Activated CD4-positive, alpha-beta memory T cell treated with anti-CD3 and anti-CD28 coated beads for 36 hours (primary cell): ENCODE results near the gene CMTM7. TPM values are rescaled to one million over a fixed set of nuclear protein-coding genes. Genes with fewer than 3 reads are reported as not detected.
"Not testable (repeated sequence)": the region's sequence is repeated elsewhere in the genome, so short reads cannot be mapped to it uniquely, and the experiment has no call there.

ENCODE experiments used
- CTCF ChIA-PET: fragments of 350-600 bp; sonication (Branson Sonifier 250); formaldehyde crosslinking; loops from one replicate; lab custom pipeline; 2021; ENCODE audit warnings: antibody characterized with exemption, inconsistent platforms; lab: Charles Lee
- POLR2A ChIA-PET: fragments of 350-600 bp; sonication (Branson Sonifier 250); formaldehyde crosslinking; loops from one replicate; lab custom pipeline; 2021; ENCODE audit warnings: antibody characterized with exemption; lab: Charles Lee
- DNase-seq: peaks from one replicate; pipeline ENCODE4 v3.0.0-alpha.2; 2020
- H3K27ac Mint-ChIP-seq: one replicate; pipeline ENCODE4 v1.8.0; 2021; ENCODE audit warnings: mixed read lengths
- H3K27me3 Mint-ChIP-seq: one replicate; pipeline ENCODE4 v1.8.0; 2021; ENCODE audit warnings: mixed read lengths
- H3K36me3 Mint-ChIP-seq: one replicate; pipeline ENCODE4 v1.8.0; 2021; ENCODE audit warnings: mixed read lengths
- H3K4me1 Mint-ChIP-seq: one replicate; pipeline ENCODE4 v1.8.0; 2021; ENCODE audit warnings: low read depth, mixed read lengths
- H3K4me3 Mint-ChIP-seq: one replicate; pipeline ENCODE4 v1.8.0; 2021; ENCODE audit warnings: mild to moderate bottlenecking, mixed read lengths
- H3K9me3 Mint-ChIP-seq: one replicate; pipeline ENCODE4 v1.8.0; 2021; ENCODE audit warnings: mixed read lengths
- intact Hi-C: fragments of 100-400 bp; cut with micrococcal nuclease; formaldehyde crosslinking; loops from one replicate; pipeline ENCODE4 v1.15.1; 2023
- total RNA-seq, 2 experiments: library from RNA; stranded (reverse); gene quantifications; one replicate each; pipeline ENCODE4 v1.2.3, GENCODE V29; 2021

The CMTM7 gene
- total RNA-seq, 2 experiments from 2014 or later, result 46.1 to 47.1 TPM

GRCh38 chr3:32431481-32431880, 39.8 kb downstream of the CMTM7 start:
- H3K4me3 Mint-ChIP-seq, result no peak overlapping the region
- intact Hi-C loops, result loop anchor here (5.0 to 10.0 kb wide), 3 partner anchors 39 to 633 kb away; partner anchors contain the start of gene CMTM7
- CTCF ChIA-PET, result interaction anchor here (1.3 kb wide), 1 partner anchor 36 kb away, joined by 5 read pairs; no protein-coding TSS in a partner anchor
- no peaks in the 10 kb centered on the region for H3K27me3 Mint-ChIP-seq
- H3K4me1 Mint-ChIP-seq, result peaks cover 85% of the 10 kb centered on the region
- H3K9me3 Mint-ChIP-seq, result no peaks in the 10 kb centered on the region
- peak overlapping the region; percentile 96 for H3K27ac Mint-ChIP-seq
- DNase-seq, result no peak
- POLR2A ChIA-PET, result interaction anchor here (1.6 to 2.7 kb wide), 2 partner anchors 9 to 192 kb away, joined by 4 to 29 read pairs; no protein-coding TSS in a partner anchor
- peaks cover 1% of the 10 kb centered on the region for H3K36me3 Mint-ChIP-seq

- Mint-ChIP-seq H3K4me3 (peak overlapping the region; percentile 68), H3K27me3 (no peaks in the 10 kb centered on the region), H3K27ac (peak overlapping the region; percentile 96), H3K36me3 (peaks cover 1% of the 10 kb centered on the region), H3K4me1 (peaks cover 86% of the 10 kb centered on the region), H3K9me3 (no peaks in the 10 kb centered on the region)
- POLR2A ChIA-PET, result interaction anchor here (1.1 to 2.7 kb wide), 7 partner anchors 9 to 193 kb away, joined by 3 to 29 read pairs (median 4); partner anchors contain the start of genes CMTM6 and CMTM7
- intact Hi-C loops, result loop anchor here (1.0 to 10.0 kb wide), 7 partner anchors 12 to 633 kb away; partner anchors contain the start of gene CMTM7
- CTCF ChIA-PET, result interaction anchor here (0.6 to 2.8 kb wide), 7 partner anchors 8 to 57 kb away, joined by 3 to 24 read pairs (median 5); no protein-coding TSS in a partner anchor
- DNase-seq, result peak; percentile 46
Measured at GRCh38 chr3:32432045-32432710, 40.5 kb downstream of the CMTM7 start.

- intact Hi-C loops, result loop anchor here (1.0 to 10.0 kb wide), 9 partner anchors 13 to 632 kb away; partner anchors contain the start of gene CMTM7
- peaks cover 82% of the 10 kb centered on the region for H3K4me1 Mint-ChIP-seq
Measured at GRCh38 chr3:32432711-32433530, 41.3 kb downstream of the CMTM7 start.

GRCh38 chr3:32434206-32434605, 42.6 kb downstream of the CMTM7 start:
- intact Hi-C loops, result loop anchor here (5.0 to 10.0 kb wide), 3 partner anchors 42 to 631 kb away; partner anchors contain the start of gene CMTM7
- H3K27me3 Mint-ChIP-seq, result no peaks in the 10 kb centered on the region
- POLR2A ChIA-PET, result interaction anchor here (0.6 to 2.7 kb wide), 3 partner anchors 11 to 46 kb away, joined by 3 to 29 read pairs (median 4); no protein-coding TSS in a partner anchor
- no peak for DNase-seq
- H3K4me1 Mint-ChIP-seq, result peaks cover 82% of the 10 kb centered on the region
- H3K9me3 Mint-ChIP-seq, result no peaks in the 10 kb centered on the region
- H3K36me3 Mint-ChIP-seq, result peaks cover 1% of the 10 kb centered on the region
- no peak overlapping the region for H3K4me3 Mint-ChIP-seq
- no peak overlapping the region for H3K27ac Mint-ChIP-seq
- CTCF ChIA-PET, result interaction anchor here (0.7 to 2.8 kb wide), 4 partner anchors 10 to 59 kb away, joined by 3 to 24 read pairs (median 8); no protein-coding TSS in a partner anchor

More at GRCh38 chr3:32432711-32433530, 41.3 kb downstream of the CMTM7 start:
- Mint-ChIP-seq H3K27ac (peak overlapping the region; percentile 96), H3K36me3 (peaks cover 1% of the 10 kb centered on the region), H3K9me3 (no peaks in the 10 kb centered on the region), H3K4me3 (peak overlapping the region; percentile 68), H3K27me3 (no peaks in the 10 kb centered on the region)
- DNase-seq, result peak; percentile 59
- ChIA-PET POLR2A (interaction anchor here (0.6 to 2.7 kb wide), 7 partner anchors 10 to 69 kb away, joined by 3 to 29 read pairs (median 3); partner anchors contain the start of genes CMTM6 and CMTM7), CTCF (interaction anchor here (0.6 to 2.8 kb wide), 7 partner anchors 9 to 58 kb away, joined by 3 to 24 read pairs (median 5); no protein-coding TSS in a partner anchor)

- Mint-ChIP-seq H3K4me1 (peaks cover 79% of the 10 kb centered on the region), H3K27me3 (no peaks in the 10 kb centered on the region), H3K4me3 (no peak overlapping the region), H3K9me3 (no peaks in the 10 kb centered on the region), H3K27ac (peak overlapping the region; percentile 81), H3K36me3 (peaks cover 1% of the 10 kb centered on the region)
- no peak for DNase-seq
- intact Hi-C loops, result loop anchor here (10.0 kb wide), 2 partner anchors 321 to 629 kb away; no protein-coding TSS in a partner anchor
- POLR2A ChIA-PET, result interaction anchor here (0.7 to 1.3 kb wide), 2 partner anchors 31 to 1005 kb away, joined by 3 read pairs; no protein-coding TSS in a partner anchor
- CTCF ChIA-PET, result interaction anchor here (1.0 to 3.2 kb wide), 2 partner anchors 31 to 32 kb away, joined by 3 to 19 read pairs; no protein-coding TSS in a partner anchor
Measured at GRCh38 chr3:32435911-32436815, 44.5 kb downstream of the CMTM7 start.

- Mint-ChIP-seq H3K4me3 (no peak overlapping the region), H3K4me1 (peaks cover 79% of the 10 kb centered on the region), H3K27me3 (no peaks in the 10 kb centered on the region), H3K36me3 (peaks cover 4% of the 10 kb centered on the region), H3K9me3 (no peaks in the 10 kb centered on the region), H3K27ac (peak overlapping the region; percentile 81)
- intact Hi-C loops, result loop anchor here (10.0 kb wide), 2 partner anchors 322 to 628 kb away; no protein-coding TSS in a partner anchor
- ChIA-PET CTCF (interaction anchor here (1.6 to 3.2 kb wide), 2 partner anchors 31 to 37 kb away, joined by 5 to 19 read pairs; no protein-coding TSS in a partner anchor), POLR2A (interaction anchor here (0.7 to 1.3 kb wide), 2 partner anchors 31 to 1005 kb away, joined by 3 read pairs; no protein-coding TSS in a partner anchor)
- peak; percentile 55 for DNase-seq
Measured at GRCh38 chr3:32436816-32437189, 45.1 kb downstream of the CMTM7 start.

- H3K4me3 Mint-ChIP-seq, result no peak overlapping the region
- CTCF ChIA-PET, result interaction anchor here (0.7 to 3.2 kb wide), 6 partner anchors 15 to 66 kb away, joined by 3 to 19 read pairs (median 4); no protein-coding TSS in a partner anchor
- no peaks in the 10 kb centered on the region for H3K9me3 Mint-ChIP-seq
- H3K27ac Mint-ChIP-seq, result peak overlapping the region; percentile 25
- DNase-seq, result no peak
- POLR2A ChIA-PET, result interaction anchor here (1.1 to 1.8 kb wide), 3 partner anchors 8 to 56 kb away, joined by 3 to 5 read pairs (median 4); partner anchors contain the start of gene CMTM7
- H3K36me3 Mint-ChIP-seq, result peaks cover 9% of the 10 kb centered on the region
- H3K4me1 Mint-ChIP-seq, result peaks cover 75% of the 10 kb centered on the region
- H3K27me3 Mint-ChIP-seq, result no peaks in the 10 kb centered on the region
- intact Hi-C loops, result loop anchor here (2.0 to 10.0 kb wide), 3 partner anchors 17 to 627 kb away; no protein-coding TSS in a partner anchor
Measured at GRCh38 chr3:32437896-32438295, 46.2 kb downstream of the CMTM7 start.

GRCh38 chr3:32438596-32439344, 47.1 kb downstream of the CMTM7 start:
- CTCF ChIA-PET, result interaction anchor here (0.7 to 3.2 kb wide), 10 partner anchors 10 to 67 kb away, joined by 3 to 19 read pairs (median 4); partner anchors contain the start of gene CMTM7
- POLR2A ChIA-PET, result interaction anchor here (0.6 to 1.8 kb wide), 10 partner anchors 9 to 55 kb away, joined by 3 to 6 read pairs (median 4); partner anchors contain the start of gene CMTM7
- intact Hi-C loops, result loop anchor here (1.0 to 10.0 kb wide), 4 partner anchors 18 to 626 kb away; no protein-coding TSS in a partner anchor
- H3K36me3 Mint-ChIP-seq, result peaks cover 14% of the 10 kb centered on the region
- peak overlapping the region; percentile 87 for H3K27ac Mint-ChIP-seq
- no peaks in the 10 kb centered on the region for H3K9me3 Mint-ChIP-seq
- peak overlapping the region; percentile 21 for H3K4me3 Mint-ChIP-seq
- DNase-seq, result peak; percentile 63
- no peaks in the 10 kb centered on the region for H3K27me3 Mint-ChIP-seq
- peaks cover 74% of the 10 kb centered on the region for H3K4me1 Mint-ChIP-seq

- not testable (repeated sequence) for H3K4me3 Mint-ChIP-seq, H3K27me3 Mint-ChIP-seq, DNase-seq, H3K9me3 Mint-ChIP-seq
- Mint-ChIP-seq H3K36me3 (peaks cover 19% of the 10 kb centered on the region), H3K27ac (peak overlapping the region; percentile 87), H3K4me1 (peaks cover 79% of the 10 kb centered on the region)
- ChIA-PET CTCF (interaction anchor here (0.8 to 3.2 kb wide), 9 partner anchors 11 to 68 kb away, joined by 3 to 19 read pairs (median 4); partner anchors contain the start of gene CMTM7), POLR2A (interaction anchor here (1.0 to 1.8 kb wide), 5 partner anchors 11 to 54 kb away, joined by 4 to 6 read pairs (median 5); no protein-coding TSS in a partner anchor)
- intact Hi-C loops, result loop anchor here (1.0 to 10.0 kb wide), 4 partner anchors 19 to 625 kb away; no protein-coding TSS in a partner anchor
Measured at GRCh38 chr3:32439421-32439820, 47.8 kb downstream of the CMTM7 start.
